ENCODE results near the gene ALDH1L1.

Gene ALDH1L1

DNA sequence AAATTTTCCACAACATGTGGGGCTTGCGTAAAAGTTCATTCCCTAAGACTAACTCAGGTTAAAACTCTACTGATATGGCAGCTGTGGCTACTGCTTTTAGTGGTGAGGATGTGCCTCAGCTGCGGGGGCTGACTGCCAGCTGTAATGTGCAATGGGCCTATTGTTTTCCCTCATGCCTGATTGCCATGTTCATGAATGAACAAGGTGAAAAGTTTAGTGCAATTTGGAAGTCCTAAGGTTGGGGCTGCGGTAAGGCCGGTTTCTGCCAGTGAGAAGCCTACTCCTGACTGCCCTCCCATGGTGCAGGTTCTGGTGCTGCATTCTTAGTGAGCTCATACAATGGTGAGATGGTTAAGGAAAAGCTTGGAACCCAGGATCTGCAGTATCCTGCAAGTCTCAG, 10.9 kb upstream of the ALDH1L1 start:
- no peak for DNase-seq

DNA sequence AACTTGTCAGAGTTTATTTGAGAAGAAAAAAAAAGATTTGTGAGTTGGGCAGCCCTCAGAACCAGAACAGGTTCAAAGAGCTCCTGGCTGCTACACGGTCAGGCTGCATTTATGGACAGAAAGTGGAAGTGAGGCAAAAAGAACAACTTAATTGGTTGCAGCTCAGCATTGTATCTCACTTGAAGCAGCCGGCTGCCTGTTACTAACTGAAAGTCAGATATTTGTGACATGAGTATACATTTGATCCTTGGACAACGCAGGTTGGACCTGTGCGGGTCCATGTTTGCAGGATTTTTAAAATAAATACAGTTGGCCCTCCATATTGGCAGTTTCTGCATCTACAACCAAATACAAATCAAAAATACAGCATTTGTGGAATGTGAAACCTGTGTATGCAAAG, 7.5 kb upstream of the ALDH1L1 start:
- DNase-seq: no peak

DNA sequence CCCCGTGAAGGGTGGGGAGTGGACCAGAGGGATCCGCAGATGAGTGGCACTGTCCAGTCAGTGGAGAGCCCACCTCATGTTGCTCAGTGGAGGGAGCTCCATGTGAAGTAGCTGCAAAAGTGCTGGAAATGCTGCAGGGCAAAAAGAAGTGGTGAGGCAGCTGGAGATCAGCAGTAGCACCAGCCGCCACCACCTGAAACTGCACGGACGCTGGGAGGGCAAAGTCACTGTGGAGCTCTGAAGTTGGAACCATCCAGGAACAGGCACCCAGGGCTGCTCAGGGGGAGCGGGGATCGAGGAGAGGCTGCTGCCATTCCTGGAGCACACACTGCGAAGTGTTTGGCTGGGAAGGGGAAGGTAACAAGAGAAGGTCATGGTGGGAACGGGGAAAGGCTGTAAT, 6.4 kb upstream of the ALDH1L1 start:
- DNase-seq: no peak

DNA sequence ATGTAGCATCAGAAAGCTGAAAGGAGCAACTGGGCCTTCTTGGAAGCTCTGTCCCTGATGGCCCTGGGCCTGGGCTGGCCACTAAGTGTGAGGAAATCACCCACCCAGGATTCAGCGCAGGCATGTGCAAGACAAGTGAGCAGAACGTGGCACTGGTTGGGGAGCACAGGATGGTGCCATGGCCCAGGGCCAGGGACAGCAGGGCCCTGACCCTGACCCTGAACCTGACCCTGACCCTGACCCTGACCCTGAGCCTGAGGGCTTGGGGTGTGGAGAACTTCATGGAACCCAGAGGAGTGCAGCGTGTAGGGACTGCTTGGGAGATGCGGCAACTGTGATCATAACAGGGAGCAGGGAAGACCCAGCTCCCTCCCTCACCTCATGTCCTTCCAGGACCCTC, 5.9 kb upstream of the ALDH1L1 start:
- DNase-seq: no peak

DNA sequence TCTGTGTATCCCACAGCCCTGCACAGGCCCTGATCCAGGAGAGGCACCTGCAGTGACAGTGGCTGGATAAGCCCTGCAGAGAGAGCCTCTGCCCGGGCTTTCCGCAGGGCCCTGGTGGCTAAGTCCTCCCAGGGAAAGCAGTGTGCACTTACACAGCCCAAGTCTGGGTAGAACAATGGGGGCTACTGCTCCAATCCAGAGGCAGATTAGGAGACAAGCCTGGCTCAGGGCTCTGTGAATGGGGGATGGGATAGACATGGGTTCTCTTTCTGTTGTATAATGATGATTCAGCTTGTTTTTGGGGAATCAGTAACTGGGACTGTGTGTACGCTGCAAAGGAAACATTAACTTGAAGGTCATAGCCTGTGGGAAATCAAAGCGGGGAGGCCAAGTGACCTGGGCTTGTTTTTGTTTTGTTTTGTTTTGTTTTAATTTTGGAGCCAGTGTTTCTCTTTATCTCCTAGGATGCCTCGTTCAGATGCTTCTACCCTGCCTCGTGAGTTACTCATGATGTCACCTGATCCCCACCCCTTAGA, 4.1 kb upstream of the ALDH1L1 start:
- DNase-seq: no peak

DNA sequence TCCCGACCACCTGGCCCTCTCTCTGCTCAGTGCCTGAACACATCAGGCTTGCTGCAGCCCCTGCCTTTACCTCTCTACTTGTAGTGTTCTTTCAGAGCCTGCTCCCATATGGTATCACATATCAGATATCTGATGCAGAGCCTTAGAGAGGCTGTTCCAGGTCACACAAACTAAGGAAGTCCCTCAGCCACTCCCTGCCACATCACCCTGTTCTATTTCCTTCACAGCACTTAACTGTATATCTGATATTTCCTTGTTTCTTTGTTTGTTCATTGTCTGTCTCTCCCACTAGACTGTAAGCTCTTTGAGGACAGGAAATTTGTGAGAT, 976 bp upstream of the ALDH1L1 start:
- DNase-seq: no peak

DNA sequence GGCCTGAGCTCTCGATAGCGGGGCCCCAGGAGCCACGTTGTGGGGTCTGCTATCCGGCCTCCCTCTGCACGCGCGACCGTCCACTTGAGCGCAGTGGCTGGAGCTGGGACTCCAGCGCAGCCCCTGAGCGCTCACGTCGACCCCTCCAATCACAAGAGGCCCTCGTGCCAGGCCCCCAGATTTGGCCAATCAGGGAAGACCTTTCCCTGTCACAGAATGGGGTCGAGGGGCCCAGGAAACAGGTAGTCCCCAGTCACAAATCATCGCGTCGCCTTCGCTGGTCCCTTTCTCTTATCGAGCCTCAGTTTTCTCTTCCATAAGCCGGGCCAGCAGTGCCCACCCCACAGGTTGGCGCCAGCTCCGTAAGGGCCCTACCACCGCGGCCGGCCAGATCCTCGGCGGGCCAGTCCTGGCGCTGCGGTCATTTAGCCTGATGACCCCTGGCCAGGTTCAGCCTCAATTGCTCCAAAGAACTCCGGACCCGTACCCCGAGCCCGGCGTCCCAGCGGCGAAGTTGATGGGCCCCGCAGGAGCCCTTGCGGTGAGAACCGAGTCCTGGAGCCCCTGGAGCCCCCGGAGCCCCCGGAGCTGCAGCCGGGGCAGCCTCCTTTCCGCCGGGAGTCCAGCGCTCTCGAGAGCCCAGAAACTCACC, 435 bp downstream of the ALDH1L1 start:
- no peak for DNase-seq

DNA sequence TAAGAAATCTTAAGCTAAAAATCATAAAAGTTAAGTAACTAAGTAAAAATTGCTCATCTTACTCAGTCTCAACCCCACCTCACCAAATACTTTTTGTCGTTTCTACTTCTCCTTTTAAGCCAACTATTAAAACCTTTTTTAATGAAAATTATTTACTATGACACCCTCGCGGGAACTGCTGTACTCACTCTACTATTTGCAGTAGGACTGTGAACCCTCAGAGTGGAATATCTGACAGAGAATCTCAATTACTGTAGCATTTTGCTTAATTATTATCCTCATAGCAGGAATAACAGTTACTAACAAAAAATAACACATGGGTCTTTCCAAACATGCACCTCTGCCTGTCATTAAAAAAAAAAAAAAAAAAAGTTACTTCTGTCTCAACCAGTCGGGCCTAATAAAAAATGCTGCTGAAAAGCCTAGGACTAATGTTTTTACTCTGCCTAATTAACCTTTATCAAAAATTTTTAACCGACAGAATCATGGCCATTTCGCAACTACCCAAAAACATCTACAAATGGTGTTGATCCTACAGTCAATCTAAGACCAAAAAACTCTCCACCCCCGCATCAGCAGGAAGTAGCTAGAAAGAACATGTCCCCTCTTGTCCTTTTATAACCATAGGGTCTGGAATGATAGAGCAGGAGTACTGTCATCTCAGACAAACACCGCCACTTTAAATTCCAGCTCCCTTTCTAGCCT, 10.2 kb downstream of the ALDH1L1 start:
- DNase-seq: no peak

DNA sequence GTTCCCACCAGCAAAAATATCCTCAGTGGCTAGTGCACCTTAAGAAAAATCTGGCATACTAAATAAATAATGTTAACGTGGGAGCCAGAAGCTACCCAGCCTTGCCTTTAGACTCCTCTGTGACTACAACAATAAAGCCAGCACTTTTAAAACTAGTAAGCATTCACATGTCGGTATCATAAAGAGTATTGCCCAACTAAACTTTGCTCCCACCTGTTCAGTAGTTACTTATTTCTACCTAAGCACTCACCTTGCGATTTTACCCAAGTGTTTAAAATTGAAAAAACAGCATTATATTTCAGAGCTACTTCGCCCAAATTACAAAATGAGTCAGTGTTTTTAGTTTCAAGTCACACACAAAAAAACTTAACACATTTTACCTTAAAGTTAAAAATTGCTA, 12.8 kb downstream of the ALDH1L1 start:
- no peak for DNase-seq

DNA sequence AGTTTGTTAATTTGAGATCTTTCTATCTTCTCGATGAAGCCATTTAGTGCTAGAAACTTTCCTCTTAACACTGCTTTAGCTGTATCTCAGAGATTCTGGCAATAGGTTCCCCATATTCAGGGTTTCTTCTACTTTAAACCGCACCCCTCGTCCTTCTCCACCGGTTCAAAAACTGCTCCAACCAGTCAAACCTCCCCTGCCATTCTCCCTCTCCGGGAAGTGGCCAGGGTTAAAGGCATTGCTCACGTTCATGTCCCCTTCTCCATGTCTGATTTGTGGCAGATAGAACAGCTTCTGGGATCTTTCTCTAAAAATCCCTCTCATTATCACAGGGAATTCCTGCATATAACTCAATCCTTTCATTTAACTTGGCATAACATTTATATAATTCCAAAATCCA, 14.4 kb downstream of the ALDH1L1 start:
- no peak for DNase-seq

DNA sequence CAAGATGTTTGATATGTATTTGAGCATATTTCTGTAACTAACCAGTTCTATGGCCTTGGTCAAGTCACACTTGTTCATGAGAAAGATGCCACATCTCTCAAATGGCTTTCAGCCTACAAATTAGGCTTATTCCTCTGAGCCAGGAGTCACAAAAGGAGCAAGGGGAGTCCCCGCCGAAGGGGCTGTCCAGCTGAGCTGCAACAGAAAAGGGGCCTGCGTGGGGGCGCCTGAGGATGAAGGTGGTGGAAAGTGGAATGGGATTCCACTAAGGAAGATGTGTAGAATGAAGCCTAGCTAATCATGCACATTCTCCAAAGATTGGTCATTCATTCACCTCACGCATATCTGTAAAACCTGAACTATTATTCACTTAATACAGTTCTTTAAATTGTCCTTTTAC, 19.1 kb downstream of the ALDH1L1 start:
- no peak for DNase-seq

DNA sequence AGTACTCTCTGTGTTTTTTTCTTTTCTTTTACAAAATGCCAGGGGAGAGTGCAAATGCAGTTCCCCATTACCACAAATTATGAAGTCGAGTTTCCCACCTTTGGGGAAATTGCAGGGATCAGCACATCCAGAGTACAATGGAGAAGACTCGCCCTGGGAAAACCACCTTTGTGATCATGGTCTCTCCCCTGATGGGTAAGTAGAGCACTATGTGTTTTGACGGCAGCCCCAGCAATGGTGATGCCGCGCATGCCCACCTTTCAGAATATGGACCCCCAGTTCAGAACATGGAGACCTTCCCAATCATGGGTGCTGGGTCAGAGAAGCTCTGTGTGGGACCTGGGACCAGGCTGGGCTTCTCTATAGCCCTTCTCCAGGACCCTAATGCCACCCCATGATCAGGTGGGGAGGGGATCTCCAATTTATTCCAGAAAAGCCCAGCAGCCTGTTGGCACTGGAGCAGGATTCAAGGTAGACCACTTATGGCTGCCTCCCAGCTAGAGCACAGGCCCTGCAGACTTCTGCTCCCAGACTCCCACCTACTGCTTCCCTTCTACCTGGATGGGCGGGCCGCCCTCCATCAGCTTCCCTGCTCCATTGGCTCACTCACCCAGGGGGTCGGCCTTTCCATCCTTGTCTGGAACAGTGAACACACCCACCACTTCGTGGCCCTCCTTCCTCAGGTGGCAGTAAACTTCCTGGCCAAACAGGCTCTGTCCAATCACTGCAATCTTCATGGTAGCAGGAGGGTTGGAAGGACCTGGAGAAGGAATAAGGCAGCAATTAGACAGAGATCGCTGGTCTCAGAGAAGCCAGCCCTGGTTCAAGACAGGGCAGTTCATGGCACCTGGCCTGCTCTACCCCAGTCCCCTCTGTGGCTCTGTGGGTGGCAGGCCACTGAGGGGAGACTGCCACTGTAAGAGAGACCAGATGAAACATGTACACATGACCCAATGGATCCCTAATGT, 19.9 kb downstream of the ALDH1L1 start:
- no peak for DNase-seq

DNA sequence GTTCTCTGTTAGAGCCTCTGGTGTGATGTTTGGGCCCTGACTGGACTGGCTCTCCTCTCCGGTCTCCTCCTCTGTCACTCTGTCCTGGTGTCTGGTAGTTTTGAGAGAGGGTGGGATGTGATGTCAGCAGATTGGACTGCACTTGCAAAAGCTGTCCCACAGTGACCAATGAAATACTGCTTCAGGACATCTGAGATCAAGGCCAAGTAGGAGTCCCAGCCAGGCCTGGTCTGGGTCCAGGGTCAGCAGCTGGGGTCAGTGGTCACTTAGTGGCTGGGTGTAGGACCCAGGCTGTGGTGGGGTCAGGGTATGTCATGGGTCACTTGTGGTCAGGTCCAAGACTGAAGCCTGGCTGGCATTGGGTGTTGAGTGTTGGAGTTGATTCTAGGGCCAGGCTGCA, 20.9 kb downstream of the ALDH1L1 start:
- no peak for DNase-seq

DNA sequence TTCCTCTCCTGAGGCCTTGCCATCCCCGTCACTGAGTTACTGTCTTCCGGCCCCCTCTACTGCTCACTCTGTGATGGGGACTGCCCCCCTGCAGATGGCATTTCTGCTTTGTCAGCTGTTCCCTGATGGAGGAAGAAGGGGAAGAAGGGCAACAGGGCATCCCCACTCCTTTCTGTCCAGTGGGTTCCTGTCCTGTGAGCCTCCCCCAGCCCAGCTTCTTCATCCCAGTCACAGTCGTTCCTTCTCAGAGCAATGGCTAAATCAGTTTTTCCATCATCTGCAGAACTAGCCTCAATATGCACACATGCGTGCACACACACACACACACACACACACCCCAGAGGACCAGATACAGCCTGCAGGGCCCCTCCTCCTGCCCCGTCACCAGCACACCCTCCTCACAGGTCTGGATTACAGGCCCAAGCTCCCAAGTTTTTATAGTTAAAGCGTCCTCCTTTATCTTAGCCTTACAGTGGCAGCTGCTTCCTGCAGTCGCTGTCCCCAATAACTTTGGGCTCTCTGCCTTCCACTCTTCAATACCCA, 21.4 kb downstream of the ALDH1L1 start:
- DNase-seq: no peak

DNA sequence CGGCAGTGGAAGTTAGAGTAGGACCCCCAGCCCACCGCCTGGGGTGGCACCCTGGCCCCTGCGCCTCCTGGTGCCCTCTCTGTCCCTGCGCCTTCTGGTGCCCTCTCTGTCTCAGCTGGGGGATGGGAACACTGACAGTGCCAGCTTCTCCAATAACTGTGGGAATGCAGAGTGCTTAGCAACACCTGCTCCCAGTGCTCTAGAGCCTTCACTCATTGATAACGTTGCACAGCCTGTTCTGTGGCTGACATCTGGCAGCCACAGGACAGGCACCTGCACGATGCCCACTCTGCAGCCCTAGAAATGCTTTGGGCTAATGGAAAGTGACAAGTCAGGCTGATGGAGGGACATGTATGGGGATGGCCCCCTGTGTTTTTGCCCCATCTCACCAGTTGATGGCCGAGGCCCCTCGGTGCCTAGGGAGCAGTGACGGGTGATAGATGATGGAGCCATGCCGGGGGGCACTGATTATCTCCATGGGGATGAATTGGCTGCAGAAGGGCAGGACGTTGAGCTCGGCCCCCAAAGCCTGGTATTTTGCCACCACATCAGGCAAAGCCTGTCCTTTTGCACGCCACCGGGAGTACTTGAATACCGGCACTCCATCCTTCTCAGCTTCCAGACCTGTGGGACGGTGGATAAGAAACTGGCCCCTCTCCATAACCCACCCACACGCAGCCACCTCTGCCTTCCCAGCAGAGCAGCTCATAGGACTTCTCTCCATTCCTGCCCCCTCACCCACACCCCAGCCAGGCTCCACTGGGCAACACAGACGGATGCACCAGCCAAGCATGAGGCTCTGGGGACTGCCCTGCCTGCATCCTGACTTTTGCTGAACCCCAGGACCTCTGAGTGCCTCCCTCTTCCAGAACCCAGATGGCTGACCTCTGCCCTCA, 22.1 kb downstream of the ALDH1L1 start:
- DNase-seq: no peak

DNA sequence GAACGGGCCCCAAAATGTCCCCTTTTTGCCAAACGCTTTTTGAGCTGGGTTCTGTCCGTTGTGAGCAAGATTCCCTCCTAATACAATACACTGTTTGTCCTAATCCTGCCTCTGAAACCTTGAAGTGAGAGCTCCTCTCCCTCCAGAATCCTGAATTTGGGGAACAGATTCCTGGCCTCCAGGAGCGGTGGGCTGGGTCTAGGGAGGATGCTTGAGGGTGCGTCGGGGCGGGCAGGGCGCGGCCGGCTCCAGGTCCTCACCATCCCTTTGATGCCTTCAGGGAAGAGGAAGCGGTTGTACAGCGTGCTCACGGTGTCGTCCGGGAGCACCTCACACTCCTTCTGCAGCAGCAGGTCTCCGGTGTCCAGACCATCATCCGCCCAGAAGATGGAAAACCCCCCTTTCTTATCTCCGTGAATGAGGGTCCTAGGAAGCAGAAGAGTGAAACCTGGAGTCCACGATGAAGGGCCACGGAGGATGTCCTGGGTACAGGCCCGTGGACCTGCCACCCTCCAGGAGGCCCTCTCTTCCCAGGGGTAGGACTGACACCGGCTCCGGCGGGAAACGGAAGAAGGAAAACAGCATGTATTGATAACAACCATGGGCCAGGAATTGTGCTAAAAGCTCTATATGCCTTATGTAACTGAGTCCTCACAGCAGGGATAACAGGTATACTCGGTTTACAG, 23.2 kb downstream of the ALDH1L1 start:
- no peak for DNase-seq

DNA sequence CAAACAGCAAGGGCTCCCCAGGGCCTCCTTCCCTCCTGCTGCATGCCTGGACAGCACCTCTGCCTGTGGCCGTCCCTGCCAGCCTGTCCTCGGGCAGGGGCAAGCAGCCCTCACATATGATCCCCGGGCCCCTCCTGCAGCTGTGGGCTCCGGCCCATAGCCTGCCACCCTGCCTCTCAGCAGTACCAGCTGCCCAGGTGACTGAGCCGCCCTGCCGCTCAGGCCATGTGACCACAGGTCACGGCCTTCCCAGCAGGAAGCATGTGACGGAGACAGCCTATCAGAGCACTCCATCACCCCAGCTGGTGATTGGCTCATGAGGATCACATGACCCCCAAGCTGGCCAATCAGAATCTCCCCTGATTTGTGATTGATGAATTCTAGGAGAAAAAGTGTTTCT, 23.9 kb downstream of the ALDH1L1 start:
- DNase-seq: no peak

DNA sequence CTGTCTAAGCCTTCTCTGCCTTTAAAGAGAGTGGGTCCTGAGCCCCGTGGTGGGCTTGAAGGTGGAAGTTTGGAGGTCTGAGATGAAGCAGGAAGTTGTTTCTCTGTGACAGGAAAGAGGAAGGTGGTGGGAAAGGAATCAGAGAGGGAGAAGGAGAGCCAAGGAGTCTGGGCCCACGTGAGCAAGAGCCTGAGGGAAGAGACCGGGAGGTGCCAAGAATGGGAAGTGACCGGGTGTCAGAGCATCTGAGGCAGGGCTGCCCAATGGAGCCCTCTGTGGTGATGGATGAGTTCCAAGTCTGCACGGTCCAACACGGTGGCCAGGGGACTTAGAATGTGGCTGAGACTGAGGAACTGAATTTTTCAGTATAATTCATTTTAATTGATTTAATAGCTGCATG, 24.6 kb downstream of the ALDH1L1 start:
- no peak for DNase-seq

DNA sequence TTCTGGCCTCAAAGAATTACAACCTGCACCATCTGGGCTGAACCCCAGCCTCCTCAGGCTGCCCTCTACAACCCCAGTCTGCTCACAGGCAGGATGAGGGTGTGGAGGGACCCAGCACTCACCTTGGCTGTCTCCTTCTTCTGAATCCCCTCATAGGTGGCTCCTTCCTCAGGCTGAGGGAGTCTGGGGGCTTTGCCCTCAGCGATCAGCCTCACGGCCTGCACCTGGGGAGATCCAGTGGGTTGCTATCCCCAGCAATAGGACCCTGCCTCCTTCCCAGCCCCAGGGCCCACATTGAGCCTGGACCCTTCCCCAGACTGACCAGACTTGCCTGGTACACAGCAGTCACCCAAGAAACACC, 25.1 kb downstream of the ALDH1L1 start:
- no peak for DNase-seq

DNA sequence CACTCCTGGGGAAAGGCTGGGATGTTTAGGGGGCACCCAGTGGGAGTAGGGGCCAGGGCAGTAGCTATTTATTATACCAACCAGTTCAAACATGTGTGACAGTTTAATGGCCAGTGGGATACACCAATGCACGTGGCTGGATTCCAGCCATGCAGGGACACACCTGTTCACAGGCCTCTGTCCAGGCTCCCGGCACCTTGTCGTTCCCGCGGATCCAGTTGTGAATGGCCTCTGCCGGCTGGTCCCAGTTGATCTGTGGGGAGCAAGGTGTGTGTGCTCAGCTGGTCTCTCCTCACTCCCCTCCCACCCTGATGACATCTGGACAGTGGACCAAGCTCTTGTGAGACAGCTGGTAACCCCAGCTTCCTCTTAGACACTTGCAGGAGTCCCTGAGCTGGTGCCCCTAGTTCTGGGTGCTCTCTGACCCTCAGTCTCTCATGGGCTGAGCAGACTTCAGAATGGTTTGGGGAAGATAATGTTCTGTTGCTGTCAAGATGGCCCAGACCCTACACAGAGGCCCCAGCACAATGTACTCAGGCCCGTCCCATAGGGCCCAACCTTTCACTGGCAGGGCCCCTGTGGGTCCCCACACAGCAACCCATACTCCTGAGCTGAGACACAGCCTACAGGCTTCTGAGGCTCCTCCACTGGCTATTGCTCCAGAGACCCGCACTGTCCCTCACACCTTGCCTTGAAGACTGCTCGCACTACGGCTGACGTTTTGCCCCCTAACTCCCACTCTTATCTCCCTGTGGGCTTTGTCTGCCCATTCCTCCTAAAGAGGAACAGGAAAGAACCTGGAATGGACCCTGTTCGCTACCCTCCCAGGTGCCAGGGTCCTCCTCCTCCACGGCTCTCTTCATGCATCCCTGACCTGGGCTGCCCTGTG, 25.8 kb downstream of the ALDH1L1 start:
- DNase-seq: no peak
